HepG2 (cell line): ENCODE data around the gene MIA2. TPM values are rescaled to one million over a fixed set of nuclear protein-coding genes. Genes with fewer than 3 reads are reported as not detected.

Source experiments
- ATAC-seq: fragments of 200-7000 bp; cut with Tn5 transposase; 3 replicates; pipeline ENCODE4 v1.9.1; 2020; ENCODE audit warnings: mild to moderate bottlenecking, moderate library complexity
- BruUV-seq: library from RNA; stranded (reverse); fragments of 400-500 nt; replicated peaks from 2 replicates; lab custom pipeline; 2021; lab: Mats Ljungman, UMichigan
- CTCF ChIA-PET: fragments of 300-600 bp; formaldehyde crosslinking; extraction: SDS; loops from one replicate; lab custom pipeline; 2021; ENCODE audit warnings: low total read pairs, inconsistent platforms, low intra/inter-chr PET ratio; lab: Yijun Ruan, JAX
- POLR2A ChIA-PET: fragments of 350-600 bp; sonication (Branson Sonifier 250); formaldehyde crosslinking; loops from one replicate; lab custom pipeline; 2020; ENCODE audit warnings: antibody characterized with exemption, inconsistent platforms; lab: Yijun Ruan, JAX
- DNase-seq: peaks from one replicate; pipeline ENCODE4 v3.0.0-alpha.2; 2015; ENCODE audit warnings: low spot score
- FAIRE-seq: peaks from 3 replicates; lab custom pipeline; 2011; peaks lifted over from hg19 to GRCh38; lab: Jason Lieb, UNC
- H2AFZ ChIP-seq: one replicate; pipeline ENCODE4 v1.6.1; 2011; ENCODE audit warnings: low read length, inconsistent platforms
- H3K27ac ChIP-seq: fragments of 300-600 bp; 3 replicates; pipeline ENCODE4 v1.8.0; 2011; ENCODE audit warnings: mixed run types, mild to moderate bottlenecking, mixed read lengths, low read length, inconsistent platforms; ENCODE audit not compliant: insufficient read depth; ENCODE audit errors: extremely low read length
- H3K27me3 ChIP-seq, 2 experiments: fragments of 200-600 bp in 1 of 2; 2 replicates in 1 of 2; 3 replicates in 1 of 2; pipeline versions ENCODE4 v1.6.0 to v1.8.0; 2011; ENCODE audit warnings: low read length in 2 of 2, mild to moderate bottlenecking in 2 of 2, moderate library complexity in 2 of 2, inconsistent platforms in 1 of 2; ENCODE audit not compliant: insufficient read depth in 2 of 2, control insufficient read depth in 1 of 2
- H3K36me3 ChIP-seq, 2 experiments: fragments of 200-600 bp in 1 of 2; replicated peaks in 1 of 2; 2 replicates in 1 of 2; 3 replicates in 1 of 2; pipeline versions ENCODE4 v1.5.1 to v1.8.0; 2011; ENCODE audit warnings: low read length in 2 of 2, inconsistent platforms in 1 of 2; ENCODE audit not compliant: insufficient read depth in 2 of 2, control insufficient read depth in 1 of 2
- H3K4me1 ChIP-seq: 2 replicates; pipeline ENCODE4 v1.5.1; 2012; ENCODE audit warnings: low read length, inconsistent platforms; ENCODE audit not compliant: insufficient read depth
- H3K4me2 ChIP-seq: 2 replicates; pipeline ENCODE4 v1.6.0; 2011; ENCODE audit warnings: low read depth, low read length, inconsistent platforms
- H3K4me3 ChIP-seq, 3 experiments: fragments of 200-600 bp in 1 of 3; sonication (generic), shearing (Covaris generic) in 1 of 3; replicated peaks in 1 of 3; 2 replicates each; pipeline ENCODE4 v1.5.1; 2011 to 2016; ENCODE audit warnings: low read length in 3 of 3, inconsistent platforms in 2 of 3, low read depth in 2 of 3, mild to moderate bottlenecking in 2 of 3, control low read depth in 1 of 3, mixed read lengths in 1 of 3; ENCODE audit not compliant: insufficient read depth in 1 of 3
- H3K79me2 ChIP-seq: one replicate; pipeline ENCODE4 v1.6.1; 2011; ENCODE audit warnings: low read length, inconsistent platforms; ENCODE audit not compliant: insufficient read depth
- H3K9ac ChIP-seq: 2 replicates; pipeline ENCODE4 v1.6.0; 2011; ENCODE audit warnings: mild to moderate bottlenecking, low read depth, low read length, inconsistent platforms; ENCODE audit not compliant: insufficient read depth
- H3K9me3 ChIP-seq: 2 replicates; pipeline ENCODE4 v1.5.1; 2012; ENCODE audit warnings: mild to moderate bottlenecking, low read length
- H4K20me1 ChIP-seq: 2 replicates; pipeline ENCODE4 v1.6.0; 2011; ENCODE audit warnings: inconsistent platforms, mild to moderate bottlenecking, low read length, moderate library complexity; ENCODE audit not compliant: insufficient read depth
- GABPA ChIP-seq, 2 experiments: IDR thresholded peaks; 2 replicates each; pipeline ENCODE4 v1.6.1; 2011 to 2016; ENCODE audit warnings: low read depth in 2 of 2, low read length in 1 of 2, missing biosample characterization in 1 of 2, missing genetic modification characterization in 1 of 2
- GLI4 ChIP-seq: sonication (generic); formaldehyde crosslinking; IDR thresholded peaks from 2 replicates; pipeline ENCODE4 v1.5.1; 2020; ENCODE audit warnings: missing genetic modification reagents, mild to moderate bottlenecking, moderate library complexity, borderline replicate concordance
- HOXA3 ChIP-seq: sonication (generic); formaldehyde crosslinking; IDR thresholded peaks from 2 replicates; pipeline ENCODE4 v1.5.0; 2020; ENCODE audit warnings: missing genetic modification reagents
- HOXA7 ChIP-seq: sonication (generic); formaldehyde crosslinking; IDR thresholded peaks from 2 replicates; pipeline ENCODE4 v1.8.1; 2022; ENCODE audit warnings: mild to moderate bottlenecking, missing genetic modification reagents, moderate library complexity
- KLF16 ChIP-seq, 2 experiments: sonication (generic) in 1 of 2; formaldehyde crosslinking in 1 of 2; IDR thresholded peaks; 2 replicates each; pipeline versions ENCODE4 v1.6.1 to v1.8.0; 2016 to 2023; ENCODE audit warnings: missing genetic modification reagents in 2 of 2, missing compliant biosample characterization in 1 of 2
- SP140L ChIP-seq: sonication (generic); formaldehyde crosslinking; IDR thresholded peaks from 2 replicates; pipeline ENCODE4 v1.4.0; 2020; ENCODE audit warnings: missing genetic modification reagents, borderline replicate concordance
- SP2 ChIP-seq: sonication (generic); formaldehyde crosslinking; IDR thresholded peaks from 2 replicates; pipeline ENCODE4 v1.5.1; 2020; ENCODE audit warnings: mild to moderate bottlenecking, missing genetic modification reagents
- STAG1 ChIP-seq: sonication (generic); formaldehyde crosslinking; IDR thresholded peaks from 2 replicates; pipeline ENCODE4 v1.4.0; 2020; ENCODE audit warnings: missing genetic modification reagents
- TARDBP ChIP-seq: sonication (generic); formaldehyde crosslinking; IDR thresholded peaks from 2 replicates; pipeline ENCODE4 v1.8.0; 2022; ENCODE audit warnings: mild to moderate bottlenecking, missing genetic modification reagents
- ZNF317 ChIP-seq: sonication (generic); formaldehyde crosslinking; IDR thresholded peaks from 2 replicates; pipeline ENCODE4 v1.5.0; 2020; ENCODE audit warnings: mild to moderate bottlenecking, missing genetic modification reagents
- ZNF484 ChIP-seq: sonication (generic); formaldehyde crosslinking; IDR thresholded peaks from 2 replicates; pipeline ENCODE4 v1.5.1; 2020; ENCODE audit warnings: mild to moderate bottlenecking, low read depth, missing genetic modification reagents, borderline replicate concordance
- ZNF605 ChIP-seq: sonication (generic); formaldehyde crosslinking; IDR thresholded peaks from 2 replicates; pipeline ENCODE4 v1.8.0; 2022; ENCODE audit warnings: mild to moderate bottlenecking, missing genetic modification reagents
- ZNF607 ChIP-seq: sonication (generic); formaldehyde crosslinking; IDR thresholded peaks from 2 replicates; pipeline ENCODE4 v1.5.1; 2020; ENCODE audit warnings: missing genetic modification reagents, mild to moderate bottlenecking, borderline replicate concordance
- ZNF615 ChIP-seq: sonication (generic); formaldehyde crosslinking; IDR thresholded peaks from 2 replicates; pipeline ENCODE4 v1.5.0; 2020; ENCODE audit warnings: mild to moderate bottlenecking, missing genetic modification reagents, borderline replicate concordance
- WGBS: methylation state at CpG from one replicate; pipeline ENCODE4 v1.1.6; 2017; ENCODE audit warnings: low lambda C conversion rate; 5-methylcytosine and 5-hydroxymethylcytosine counted together
- in situ Hi-C: cut with HindIII; loops from 2 replicates; pipeline ENCODE4 v1.10.0; 2017; ENCODE audit warnings: low pct_unique_long_range_greater_than_20kb; ENCODE audit not compliant: extremely low pct_ligation_motif_present
- intact Hi-C: fragments of 100-400 bp; cut with micrococcal nuclease; formaldehyde crosslinking; loops from one replicate; pipeline ENCODE4 v1.10.0; 2022; ENCODE audit not compliant: unreplicated experiment
- polyA plus RNA-seq, 8 experiments: library from polyadenylated mRNA; depleted of rRNA in 3 of 8; stranded (reverse) in 7 of 8; unstranded in 1 of 8; fragments of >200 nt; fragmentation: Illumina TruSeq in 4 of 8; extraction: Trizol in 4 of 8; gene quantifications; 2 replicates each; pipeline versions ENCODE4 v1.2.1 to v1.2.3, GENCODE V29; 2011 to 2016; ENCODE audit warnings: low read depth in 4 of 8, missing spikeins in 1 of 8, mixed read lengths in 1 of 8; ENCODE audit not compliant: insufficient read depth in 1 of 8
- total RNA-seq, 5 experiments: library from RNA; depleted of rRNA; stranded (reverse); fragments of >200 nt; fragmentation: Illumina TruSeq; extraction: Trizol; gene quantifications; 2 replicates each; pipeline ENCODE4 v1.2.3, GENCODE V29; 2016; ENCODE audit warnings: low read depth in 1 of 5
- TF ChIP-seq, protein P1 (sequence below): sonication (generic); formaldehyde crosslinking; IDR thresholded peaks from 2 replicates; pipeline ENCODE4 v1.4.0; 2020; ENCODE audit warnings: mild to moderate bottlenecking, missing genetic modification reagents

Gene MIA2
- total and polyA plus RNA-seq, 2 of the 13 experiments (the other 11 are each of a cell fraction or from before 2014, with no cell fraction given): 134 to 158 TPM

DNA sequence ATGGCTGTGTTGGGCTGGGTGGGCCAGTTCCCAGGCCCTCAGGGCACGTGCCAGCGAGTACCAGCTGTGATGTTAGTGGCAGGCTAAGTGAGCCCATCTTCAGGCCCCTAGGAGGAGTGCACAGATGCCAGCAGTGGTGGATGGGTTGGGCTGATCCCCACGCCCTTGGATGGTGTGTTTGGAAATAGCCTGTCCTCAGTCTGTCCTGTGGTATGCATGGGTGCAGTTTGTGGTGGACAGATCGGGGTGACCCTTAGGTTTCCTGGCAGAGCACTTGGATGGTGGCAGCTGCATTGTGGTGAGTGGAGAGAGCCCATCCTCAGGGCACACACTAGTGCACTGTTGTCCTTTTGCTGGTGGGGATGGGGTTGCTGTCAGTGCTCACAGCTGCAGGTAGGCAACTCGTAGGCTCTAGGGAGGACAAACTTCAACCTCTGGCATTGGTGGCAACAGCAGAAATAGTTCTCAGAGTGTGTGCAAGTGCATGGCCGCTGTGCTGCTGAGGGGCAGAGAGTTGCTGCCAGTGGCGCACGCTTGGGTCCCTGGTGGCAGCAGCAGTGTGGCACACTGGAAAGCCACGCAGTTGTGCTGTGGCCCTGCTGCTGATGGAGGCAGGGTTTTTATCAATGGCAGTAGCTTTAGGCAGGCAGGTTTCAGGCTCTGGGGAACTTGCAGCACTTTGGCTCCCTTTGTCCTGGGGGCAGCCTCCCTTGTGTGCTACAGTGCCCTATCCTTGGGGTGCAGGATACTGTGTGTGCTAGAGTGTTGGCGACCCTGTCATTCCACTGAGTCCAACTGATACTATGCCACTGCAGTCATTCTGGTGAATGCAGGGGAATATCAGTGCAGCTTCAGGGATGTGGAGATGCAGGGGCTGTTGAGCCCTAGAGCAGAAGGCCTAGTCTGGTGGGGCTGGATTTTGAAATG is 133.0 kb downstream of the MIA2 start (continued):
- TF ChIP-seq GABPA (IDR thresholded peaks at IDR 0.05; ENCODE audit: low read depth, low read length): peak; percentile 21
- TF ChIP-seq GABPA (CRISPR knock-in tag; IDR thresholded peaks at IDR 0.05; ENCODE audit: low read depth): no peak
- no peak for TF ChIP-seq TARDBP (CRISPR knock-in tag)

DNA sequence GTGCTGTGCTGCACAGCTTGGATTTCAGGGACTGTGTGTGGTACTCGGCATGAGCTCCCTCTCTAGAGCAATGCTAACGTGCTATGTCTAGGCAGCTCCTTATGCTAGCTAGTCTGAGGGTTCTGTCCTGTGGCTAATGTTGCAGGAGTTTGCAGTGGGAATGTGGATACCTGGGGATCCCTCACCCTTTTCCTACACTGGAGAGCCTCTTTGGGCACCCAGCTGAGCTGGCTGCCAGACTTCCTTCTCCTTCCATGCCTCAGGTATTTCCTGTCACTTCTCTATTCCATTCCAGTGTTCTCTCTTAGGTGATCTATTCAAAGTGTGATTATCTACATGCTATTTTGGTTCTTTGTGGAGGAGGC is 133.7 kb downstream of the MIA2 start:
- peaks cover 14% of the 10 kb centered on the region; the same call in 1 of the 2 replicates for H4K20me1 ChIP-seq
- in situ Hi-C loops (loop anchor here (5.0 kb wide), 2 partner anchors 135 to 260 kb away; partner anchors contain the start of gene MIA2), intact Hi-C loops (loop anchor here (5.0 kb wide), 1 partner anchor 100 kb away; no protein-coding TSS in a partner anchor)
- H3K79me2 ChIP-seq: peaks cover 9% of the 10 kb centered on the region
- H3K27ac ChIP-seq: no peak overlapping the region
- FAIRE-seq: no peak
- no TSS peak for BruUV-seq
- H3K9ac ChIP-seq: no peak overlapping the region
- no peaks in the 10 kb centered on the region for H3K27me3 ChIP-seq
- H3K9me3 ChIP-seq: peaks cover 7% of the 10 kb centered on the region; the same call in 1 of the 2 replicates
- ChIA-PET CTCF (interaction anchor here (2.1 kb wide), 1 partner anchor 260 kb away, joined by 19 read pairs; no protein-coding TSS in a partner anchor), POLR2A (interaction anchor here (0.6 to 1.2 kb wide), 4 partner anchors 31 to 265 kb away, joined by 3 to 4 read pairs (median 3); partner anchors contain the start of gene SEC23A)
- DNase-seq: no peak
- H3K4me1 ChIP-seq: peaks cover 12% of the 10 kb centered on the region; the same call in 1 of the 2 replicates
- 94% methylated on average over 2 of the region's 2 CpGs for WGBS
- no peak overlapping the region for H3K4me2 ChIP-seq
- H3K36me3 ChIP-seq: peaks cover 10 to 24% of the 10 kb centered on the region in 2 experiments
- peak; percentile 51 for ATAC-seq
- TF ChIP-seq ZNF317 (CRISPR knock-in tag) (no peak), KLF16 (CRISPR knock-in tag; IDR thresholded peaks at IDR 0.05) (no peak), ZNF484 (CRISPR knock-in tag) (no peak), HOXA3 (CRISPR knock-in tag) (no peak), GLI4 (CRISPR knock-in tag) (no peak), ZNF615 (no peak), SP2 (CRISPR knock-in tag) (no peak), ZNF607 (CRISPR knock-in tag) (0 out of 2 replicates have a peak, but pooled peaks have one; percentile 13), ZNF605 (no peak), HOXA7 (CRISPR knock-in tag) (0 out of 2 replicates have a peak, but pooled peaks have one; percentile 3), SP140L (no peak), STAG1 (CRISPR knock-in tag) (no peak)
- TF ChIP-seq, protein P1, sequence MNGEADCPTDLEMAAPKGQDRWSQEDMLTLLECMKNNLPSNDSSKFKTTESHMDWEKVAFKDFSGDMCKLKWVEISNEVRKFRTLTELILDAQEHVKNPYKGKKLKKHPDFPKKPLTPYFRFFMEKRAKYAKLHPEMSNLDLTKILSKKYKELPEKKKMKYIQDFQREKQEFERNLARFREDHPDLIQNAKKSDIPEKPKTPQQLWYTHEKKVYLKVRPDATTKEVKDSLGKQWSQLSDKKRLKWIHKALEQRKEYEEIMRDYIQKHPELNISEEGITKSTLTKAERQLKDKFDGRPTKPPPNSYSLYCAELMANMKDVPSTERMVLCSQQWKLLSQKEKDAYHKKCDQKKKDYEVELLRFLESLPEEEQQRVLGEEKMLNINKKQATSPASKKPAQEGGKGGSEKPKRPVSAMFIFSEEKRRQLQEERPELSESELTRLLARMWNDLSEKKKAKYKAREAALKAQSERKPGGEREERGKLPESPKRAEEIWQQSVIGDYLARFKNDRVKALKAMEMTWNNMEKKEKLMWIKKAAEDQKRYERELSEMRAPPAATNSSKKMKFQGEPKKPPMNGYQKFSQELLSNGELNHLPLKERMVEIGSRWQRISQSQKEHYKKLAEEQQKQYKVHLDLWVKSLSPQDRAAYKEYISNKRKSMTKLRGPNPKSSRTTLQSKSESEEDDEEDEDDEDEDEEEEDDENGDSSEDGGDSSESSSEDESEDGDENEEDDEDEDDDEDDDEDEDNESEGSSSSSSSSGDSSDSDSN (CRISPR knock-in tag): no peak
- no peak overlapping the region for H2AFZ ChIP-seq
- H3K4me3 ChIP-seq: no peak overlapping the region
